Measurements from ENCODE around the gene DDB1. TPM values are rescaled to one million over a fixed set of nuclear protein-coding genes. Genes with fewer than 3 reads are reported as not detected.

The DDB1 gene
- total and polyA plus RNA-seq, 9 of the 15 experiments (the other 6 are each of a cell fraction or from before 2014, with no cell fraction given): 172 to 361 (median 266) TPM

- TF ChIP-seq DEAF1 (CRISPR knock-in tag; IDR thresholded peaks at IDR 0.05) (no peak), NFE2L1 (tag; IDR thresholded peaks at IDR 0.05; ENCODE audit: borderline replicate concordance, low read depth) (no peak), TSHZ1 (CRISPR knock-in tag; IDR thresholded peaks at IDR 0.05) (no peak), NELFE (IDR thresholded peaks at IDR 0.05; ENCODE audit: insufficient read depth, insufficient read length) (no peak), CLOCK (CRISPR knock-in tag; IDR thresholded peaks at IDR 0.05; ENCODE audit: borderline replicate concordance) (no peak), OTX1 (CRISPR knock-in tag; IDR thresholded peaks at IDR 0.05) (no peak), ZNF274 (IDR thresholded peaks at IDR 0.05; ENCODE audit: borderline replicate concordance, low read depth, low read length) (no peak), MAX (CRISPR knock-in tag; IDR thresholded peaks at IDR 0.05) (no peak), POLR2AphosphoS5 (IDR thresholded peaks at IDR 0.05; ENCODE audit: control insufficient read depth, insufficient read depth, low read depth, low read length) (peak; percentile 61; the same call in 1 of the 2 replicates), ZNF592 (IDR thresholded peaks at IDR 0.05) (peak; percentile 57), TCF15 (CRISPR knock-in tag; IDR thresholded peaks at IDR 0.05) (no peak), ESRRB (CRISPR knock-in tag; IDR thresholded peaks at IDR 0.05; ENCODE audit: borderline replicate concordance) (no peak), TAF1 (IDR thresholded peaks at IDR 0.05; ENCODE audit: control insufficient read depth, extremely low read depth, insufficient read depth, low read length, severe bottlenecking) (no peak), KAT2B (IDR thresholded peaks at IDR 0.05; ENCODE audit: low read depth, low read length) (no peak)
Observed at GRCh38 chr11:61367406-61367805, 34.5 kb upstream of the DDB1 start (continued).
